Activated CD8-positive, alpha-beta memory T cell treated with anti-CD3 and anti-CD28 coated beads, Interleukin-2, amount 50 U/mL, for 1 hour (primary cell): ENCODE results near the gene SDCBP2.
A peak's percentile ranks its signal among the peaks of the same experiment; 100 is the strongest.

Experiments used
- DNase-seq: peaks from one replicate; pipeline ENCODE4 v3.0.0-alpha.2; 2020; ENCODE audit errors: extremely low read depth

SDCBP2 gene

DNA sequence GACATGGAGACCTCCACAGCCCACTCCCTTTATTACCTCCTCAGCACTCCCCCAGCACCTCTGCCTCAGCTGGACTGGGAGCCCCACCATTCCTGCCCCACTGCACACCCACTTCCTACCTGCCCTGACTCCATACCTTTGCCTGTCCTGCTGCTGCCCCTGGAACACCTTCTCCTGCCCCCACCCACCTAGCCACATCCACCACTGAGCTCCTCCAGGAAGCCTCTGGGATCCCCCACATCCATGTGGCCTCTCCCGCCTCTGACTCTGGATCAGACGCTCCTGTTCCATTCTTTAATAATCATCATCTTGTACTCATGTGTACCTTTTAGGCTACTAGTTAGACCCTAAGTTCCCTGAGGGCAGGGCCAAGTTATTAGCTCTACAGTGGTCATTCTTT is 2.2 kb upstream of the SDCBP2 start:
- DNase-seq, result no peak

DNA sequence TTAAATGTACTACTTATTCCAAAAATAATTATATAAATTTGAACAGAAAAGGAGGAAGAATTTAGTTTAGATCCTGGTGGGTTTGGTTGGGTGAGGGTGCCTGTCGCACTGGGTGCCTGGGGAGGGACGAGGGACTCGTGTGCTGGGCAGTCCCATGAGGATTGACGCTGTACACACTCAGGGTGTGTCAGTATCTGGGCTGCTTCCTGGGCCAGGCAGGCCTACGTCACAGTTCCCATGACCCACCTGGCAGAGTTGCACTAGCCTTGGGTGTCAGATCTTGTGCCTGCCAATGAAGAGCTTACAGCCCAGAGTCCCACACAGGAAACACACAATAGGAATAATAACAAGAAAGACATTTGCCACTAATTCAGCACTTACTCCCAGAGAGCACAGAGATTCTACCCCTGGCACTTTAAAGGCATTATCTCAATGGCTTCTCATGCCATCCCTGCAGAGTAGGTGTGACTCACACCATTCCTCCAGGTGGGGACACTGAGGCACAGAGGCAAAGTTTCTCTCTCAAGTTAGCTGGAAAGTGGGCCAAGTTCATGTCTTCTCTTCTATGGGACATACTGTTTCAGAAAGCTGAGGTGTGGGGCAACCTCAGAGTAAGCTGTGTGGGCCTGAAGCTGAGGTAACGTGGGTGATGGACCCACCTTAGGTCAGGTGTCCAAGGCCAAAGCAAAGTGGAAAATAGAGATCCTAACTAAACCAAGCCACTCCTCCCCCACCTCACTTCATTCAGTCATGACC is 1.3 kb upstream of the SDCBP2 start:
- DNase-seq, result peak; percentile 29

GRCh38 chr20:1327827-1328679 is 886 bp downstream of the SDCBP2 start:
- no peak for DNase-seq

DNA sequence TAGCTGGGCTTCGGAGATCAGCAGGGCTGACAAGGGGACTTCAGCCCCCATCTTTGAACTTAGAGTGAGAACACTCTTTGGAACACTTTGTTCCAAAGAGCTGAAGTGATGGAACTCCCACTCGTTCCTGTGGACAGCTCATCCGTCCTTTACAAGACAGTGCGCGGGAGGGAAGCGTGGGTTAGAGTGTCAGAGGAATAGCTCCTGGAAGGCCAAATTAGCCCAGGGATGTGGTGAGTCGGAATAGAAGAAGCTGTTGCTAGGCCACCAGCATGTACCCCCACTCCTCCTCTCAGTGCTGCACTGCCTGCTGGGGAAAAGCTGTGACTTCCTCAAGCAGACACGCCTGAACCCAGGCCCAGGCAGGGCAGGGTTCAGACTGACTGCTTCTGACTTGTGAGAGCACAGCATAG is 1.7 kb downstream of the SDCBP2 start:
- no peak for DNase-seq

DNA sequence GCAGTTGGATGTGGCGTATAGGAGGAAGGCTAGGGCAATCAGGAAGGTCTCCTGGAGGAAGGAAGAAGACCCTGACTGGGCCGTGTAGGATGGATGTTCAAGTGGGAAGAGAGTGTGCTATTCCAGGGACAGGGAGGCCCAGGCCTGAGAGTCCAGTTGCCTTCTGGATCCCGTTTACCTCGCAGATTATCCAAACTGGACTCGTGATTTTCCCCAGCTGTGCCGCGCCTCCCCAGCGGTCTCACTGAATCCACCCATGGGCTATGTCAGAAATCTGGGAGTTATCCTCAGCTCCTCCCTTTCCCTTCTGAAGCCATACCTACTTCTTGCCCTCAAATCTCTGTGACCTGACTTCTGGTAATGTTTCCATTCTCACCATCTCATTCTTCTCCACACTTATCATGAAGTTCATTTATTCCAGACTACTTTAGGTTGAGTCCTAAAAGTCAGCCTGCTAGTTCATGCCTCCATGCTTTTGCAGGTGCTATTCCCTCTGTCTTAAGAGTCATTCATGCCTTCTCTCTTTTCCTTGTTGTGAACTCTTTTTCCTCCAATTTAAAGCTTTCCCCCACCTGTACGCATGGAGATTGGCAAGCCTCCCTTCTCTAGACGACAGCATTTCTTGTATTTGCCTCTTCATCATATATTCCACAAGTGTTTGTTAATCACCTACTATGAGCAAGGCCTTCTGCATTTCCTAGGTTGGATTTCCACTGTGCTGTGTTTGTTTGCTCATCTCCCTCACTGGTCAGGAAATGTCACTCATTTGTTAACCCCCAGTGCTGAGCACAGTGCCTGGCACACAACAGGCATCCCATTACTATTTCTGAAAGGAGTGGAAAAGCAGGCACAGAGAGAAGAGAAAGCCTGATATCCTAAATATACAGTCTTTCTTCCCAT is 2.7 kb downstream of the SDCBP2 start:
- DNase-seq, result no peak

DNA sequence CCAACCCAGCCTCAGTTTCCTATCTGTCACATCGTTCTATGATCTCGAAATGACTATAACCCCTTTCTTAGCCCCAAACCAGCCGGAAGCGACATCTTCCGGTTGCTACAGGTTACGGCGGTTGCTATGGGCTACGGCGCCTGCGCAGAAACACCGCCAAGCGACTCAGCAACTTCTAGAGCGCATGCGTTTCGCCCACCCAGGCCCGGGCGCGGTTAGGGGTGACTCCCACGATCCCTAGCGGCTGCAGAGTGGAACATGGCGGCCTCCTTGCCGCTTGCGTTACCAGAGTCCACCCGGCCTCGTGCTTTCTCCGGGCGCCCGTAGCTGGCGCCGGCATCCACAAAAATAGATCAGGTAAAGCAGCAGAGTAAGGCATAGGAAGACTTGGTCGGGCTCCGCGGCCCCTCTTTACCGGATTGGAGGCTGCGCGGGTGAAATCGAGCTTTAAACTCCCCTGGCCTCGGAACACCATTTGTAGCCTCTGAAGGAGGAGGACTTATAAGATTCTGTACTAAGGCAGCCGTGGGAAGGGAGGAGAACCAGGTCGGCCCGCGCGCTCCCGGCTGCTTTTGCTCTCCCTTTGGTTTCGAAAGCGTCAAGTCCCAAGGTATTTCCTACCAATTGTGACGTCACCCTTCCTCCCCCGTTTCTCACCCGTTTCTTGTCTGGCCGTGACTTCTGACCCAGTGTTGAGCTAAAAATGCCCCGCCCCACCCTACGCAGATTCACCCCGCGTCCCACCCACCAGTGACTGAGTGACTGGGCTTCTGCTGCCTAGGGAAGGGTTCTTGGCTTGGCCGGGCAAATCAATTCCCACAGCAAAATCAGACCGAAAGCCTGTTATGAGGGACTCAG is 3.5 kb downstream of the SDCBP2 start:
- DNase-seq, result peak; percentile 99

- peak; percentile 25 for DNase-seq
These were observed 4.3 kb downstream of the SDCBP2 start for GRCh38 chr20:1324598-1325172.

DNA sequence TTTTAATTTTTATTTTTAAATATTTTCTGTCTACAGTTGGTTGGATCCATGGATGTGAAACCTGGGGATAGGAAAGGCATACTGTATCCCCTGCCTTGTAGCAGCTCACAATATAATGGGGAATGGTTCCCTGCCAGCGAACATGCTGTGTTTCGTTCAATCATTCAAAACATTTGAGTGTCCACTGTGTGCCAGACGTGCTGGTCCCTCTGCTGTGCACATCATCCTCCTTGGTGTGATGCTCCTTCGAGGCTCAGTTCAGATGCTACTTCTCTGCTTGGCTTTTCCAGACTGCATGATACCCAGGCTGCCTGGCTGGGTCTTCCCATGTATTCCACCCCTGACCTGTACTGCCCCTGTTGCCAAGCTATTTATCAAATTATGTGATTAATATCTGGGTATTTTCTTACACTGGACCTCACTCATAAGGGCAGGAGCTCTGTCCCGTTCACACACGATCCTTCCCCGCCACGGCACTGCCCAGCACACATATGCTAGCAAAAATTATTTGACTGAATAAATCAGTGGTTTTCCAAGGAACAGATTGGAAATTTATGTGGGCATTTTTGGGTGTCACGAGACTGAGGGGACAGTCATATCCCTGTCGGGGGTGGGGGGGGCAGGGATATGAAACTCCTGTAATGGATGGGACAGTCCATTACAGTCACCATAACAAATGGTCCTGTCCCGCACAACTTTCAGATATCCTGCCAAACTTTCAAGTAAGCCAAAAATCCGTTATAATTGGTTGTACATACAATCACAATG is 4.9 kb downstream of the SDCBP2 start:
- DNase-seq, result no peak

- DNase-seq, result no peak
These were observed 5.7 kb downstream of the SDCBP2 start for GRCh38 chr20:1323256-1323655.

DNA sequence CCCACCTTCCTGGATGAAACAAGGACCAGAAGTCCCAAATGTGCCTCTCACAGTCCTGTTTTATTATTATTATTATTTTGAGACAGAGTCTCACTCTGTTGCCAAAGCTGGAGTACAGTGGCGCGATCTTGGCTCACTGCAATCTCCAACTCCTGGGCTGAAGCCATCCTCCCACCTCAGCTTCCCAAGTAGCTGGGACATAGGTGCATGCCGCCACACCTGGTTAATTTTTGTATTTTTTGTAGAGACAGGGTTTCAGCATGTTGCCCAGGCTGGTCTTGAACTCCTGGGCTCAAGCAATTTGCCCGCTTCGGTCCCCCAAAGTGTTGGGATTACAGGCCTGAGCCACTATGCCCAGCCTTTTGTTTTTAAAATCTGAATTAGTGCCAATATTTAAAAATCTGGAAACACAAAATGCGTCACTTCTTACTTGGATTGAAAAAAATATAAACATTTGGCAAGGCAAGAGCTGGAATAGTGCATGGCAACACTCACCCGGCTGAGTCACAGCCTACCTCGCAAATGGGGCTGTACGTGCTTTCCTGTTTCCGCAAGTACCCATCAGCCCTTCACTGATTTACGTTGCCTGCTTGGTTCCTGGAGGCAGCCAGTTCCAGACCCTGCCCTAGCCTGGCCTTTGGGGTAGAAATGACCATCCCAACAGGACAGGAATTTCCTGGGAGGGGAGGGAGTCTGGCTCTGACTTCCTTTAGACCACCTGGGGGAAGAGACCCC is 6.3 kb downstream of the SDCBP2 start:
- DNase-seq, result no peak

DNA sequence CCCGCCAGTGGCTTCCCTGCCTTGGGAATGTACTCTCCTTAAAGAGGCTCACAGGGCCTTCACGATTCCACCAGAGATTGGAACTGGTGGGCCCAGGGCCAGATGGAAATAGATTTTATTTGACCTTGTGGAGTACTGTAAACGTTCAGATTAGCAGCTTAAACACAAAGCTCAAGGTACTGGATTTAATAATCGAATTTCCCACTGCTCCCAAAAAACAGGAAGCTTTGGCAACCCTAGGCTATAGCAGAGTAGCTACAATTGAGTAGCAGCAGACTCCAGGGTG is 7.3 kb downstream of the SDCBP2 start:
- no peak for DNase-seq

DNA sequence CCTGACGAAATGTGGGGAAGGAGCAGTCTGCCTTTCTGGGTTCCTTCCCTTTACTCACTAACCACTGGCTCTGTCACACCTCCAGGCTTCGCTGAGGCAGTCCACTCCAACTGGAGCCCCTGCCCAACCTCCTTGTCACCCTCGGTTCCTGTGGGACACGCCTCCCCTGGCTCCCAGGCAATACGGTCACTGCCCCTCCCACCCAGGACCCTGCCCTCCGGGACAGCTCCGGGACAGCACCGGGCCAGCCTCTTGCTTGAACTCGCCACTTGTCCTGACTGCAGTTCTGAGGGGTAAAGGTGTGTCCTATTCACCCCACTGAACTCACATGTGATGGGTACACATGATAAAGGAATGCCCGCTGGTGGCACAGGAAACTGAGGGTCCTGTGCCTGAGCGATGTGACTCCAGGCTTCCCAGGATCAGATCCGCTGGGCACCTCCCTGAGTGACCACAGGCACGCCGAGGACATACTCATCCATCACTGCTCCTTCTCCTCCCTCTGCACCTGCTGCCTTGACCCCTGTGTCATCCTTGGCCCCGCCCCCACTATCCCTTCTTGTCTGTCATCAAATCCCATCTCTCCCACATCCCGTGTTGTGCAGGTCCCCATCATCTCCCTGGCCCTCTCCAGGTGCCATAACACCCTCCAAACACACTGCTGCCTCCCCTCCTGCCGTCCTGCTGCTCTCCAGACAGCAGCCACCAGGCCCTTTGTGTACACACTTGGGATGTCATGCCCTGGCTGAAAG is 7.9 kb downstream of the SDCBP2 start:
- DNase-seq, result no peak

GRCh38 chr20:1320016-1320415 is 8.9 kb downstream of the SDCBP2 start:
- DNase-seq, result no peak

DNA sequence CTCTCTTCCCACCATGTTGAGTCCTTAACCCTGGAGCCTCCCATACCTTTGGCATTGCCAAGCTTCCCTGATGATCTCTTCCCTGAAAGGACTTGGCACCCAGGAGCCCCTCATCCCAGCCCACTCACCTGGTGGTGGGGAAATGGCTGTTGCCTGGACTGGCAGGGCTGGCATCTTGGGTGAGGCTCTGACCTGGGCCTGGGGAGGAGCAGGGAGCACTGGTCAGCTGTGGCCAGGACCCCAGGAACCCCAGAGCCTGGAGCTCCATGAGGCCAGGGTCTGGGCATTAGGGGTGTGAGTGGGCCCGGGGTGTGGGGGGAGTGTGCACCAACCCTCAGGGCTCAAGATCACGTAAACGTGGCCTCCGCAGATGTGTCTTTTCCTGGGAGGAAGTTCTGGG is 9.5 kb downstream of the SDCBP2 start:
- no peak for DNase-seq

- DNase-seq, result no peak
These were observed 9.9 kb downstream of the SDCBP2 start for GRCh38 chr20:1319051-1319450.

DNA sequence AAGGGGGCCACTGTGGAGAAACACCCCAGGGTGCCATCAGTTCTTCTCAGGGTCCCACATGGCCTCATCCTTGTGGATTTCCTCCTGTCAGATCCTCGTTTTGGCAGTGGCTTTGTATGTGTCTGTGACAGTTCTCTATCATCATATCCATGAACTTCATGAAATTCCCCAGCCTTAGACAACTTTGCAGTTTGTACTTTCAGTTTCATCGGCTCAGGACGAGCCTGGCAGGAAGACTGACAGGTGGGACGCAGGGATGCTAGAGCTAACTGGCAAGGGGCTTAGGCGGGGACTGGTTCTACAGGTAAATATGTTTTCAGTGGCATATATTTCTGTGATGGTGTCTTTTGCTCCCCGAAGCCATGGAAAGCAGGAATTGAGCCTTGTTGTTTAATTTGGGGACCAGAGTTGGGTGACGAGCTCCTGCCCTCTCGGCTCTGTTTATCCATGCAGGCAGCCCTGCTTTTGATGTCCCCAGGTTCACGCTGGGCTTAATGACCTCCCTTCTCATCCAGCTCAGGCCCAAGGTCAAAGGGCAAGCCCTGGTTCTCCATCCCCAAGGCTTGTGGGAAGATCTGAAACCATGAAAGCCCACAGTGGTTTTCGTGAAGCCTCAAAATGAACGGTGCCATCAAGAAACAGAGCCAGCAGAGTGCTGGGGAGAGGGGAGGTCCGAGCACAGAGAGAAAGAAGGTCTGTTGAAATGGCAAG is 11.2 kb downstream of the SDCBP2 start:
- DNase-seq, result no peak

GRCh38 chr20:1315804-1316203 is 13.1 kb downstream of the SDCBP2 start:
- no peak for DNase-seq
